Activated T-cell treated with anti-CD3 and anti-CD28 coated beads for 24 hours (primary cell): ENCODE results near the gene TDRD9.
"Not testable (repeated sequence)": the region's sequence is repeated elsewhere in the genome, so short reads cannot be mapped to it uniquely, and the experiment has no call there.

Source experiments
- DNase-seq: peaks from one replicate; pipeline ENCODE4 v3.0.0-alpha.2; 2020; ENCODE audit warnings: low read depth

TDRD9 gene

DNA sequence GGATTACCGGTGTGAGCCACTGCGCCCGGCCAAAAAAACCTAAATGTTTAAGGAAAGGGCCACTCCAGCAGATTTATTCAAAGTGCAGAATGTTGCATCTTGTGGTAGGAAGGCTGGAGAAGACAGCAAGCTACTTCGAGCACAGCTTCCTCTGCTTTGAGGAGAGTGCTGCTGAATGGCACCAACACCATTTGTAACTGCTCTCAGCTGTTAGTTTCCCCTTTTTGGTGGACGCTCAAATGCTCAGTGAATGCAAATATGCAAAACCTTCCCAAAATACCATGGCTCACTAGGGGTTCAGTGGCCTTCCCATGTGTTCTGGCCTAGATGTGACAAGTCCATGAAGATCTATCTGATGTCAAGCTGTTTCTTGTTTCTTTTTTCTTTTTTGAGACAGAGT is 2.9 kb upstream of the TDRD9 start:
- DNase-seq = no peak

GRCh38 chr14:103927566-103927965 is 690 bp upstream of the TDRD9 start:
- no peak for DNase-seq

- DNase-seq = no peak
Measured at GRCh38 chr14:103930051-103930604, 1.9 kb downstream of the TDRD9 start.

GRCh38 chr14:103931422-103931821 is 3.2 kb downstream of the TDRD9 start:
- no peak for DNase-seq

GRCh38 chr14:103932791-103933490 is 4.7 kb downstream of the TDRD9 start:
- no peak for DNase-seq

- DNase-seq = no peak
Measured at GRCh38 chr14:103935102-103935501, 6.8 kb downstream of the TDRD9 start.

DNA sequence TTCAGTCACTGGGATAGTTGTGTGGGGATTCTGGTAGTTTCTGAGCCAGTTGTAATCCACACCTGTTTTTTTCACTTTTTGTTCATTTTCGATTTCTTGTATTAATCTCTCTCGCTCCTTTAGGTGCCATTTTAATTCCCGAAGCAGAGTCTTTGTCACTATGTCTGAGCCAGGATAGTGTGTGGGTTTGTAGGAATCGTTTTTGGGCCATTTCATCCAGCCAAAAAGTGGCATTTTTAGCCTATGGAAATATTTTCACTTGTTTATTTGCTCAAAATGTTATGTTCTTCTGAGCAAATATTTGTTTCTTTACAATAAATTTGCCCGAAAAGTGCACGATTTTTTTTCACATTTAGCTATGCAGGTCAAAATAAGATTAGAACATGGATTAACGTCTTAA is 13.2 kb downstream of the TDRD9 start:
- DNase-seq = no peak

- no peak for DNase-seq
Measured at GRCh38 chr14:103941973-103942736, 13.9 kb downstream of the TDRD9 start, which contains the start of gene RD3L. Gene RD3L (minus strand): TSS chr14:103942529. CDS start chr14:103941695, 834 bp downstream.

DNA sequence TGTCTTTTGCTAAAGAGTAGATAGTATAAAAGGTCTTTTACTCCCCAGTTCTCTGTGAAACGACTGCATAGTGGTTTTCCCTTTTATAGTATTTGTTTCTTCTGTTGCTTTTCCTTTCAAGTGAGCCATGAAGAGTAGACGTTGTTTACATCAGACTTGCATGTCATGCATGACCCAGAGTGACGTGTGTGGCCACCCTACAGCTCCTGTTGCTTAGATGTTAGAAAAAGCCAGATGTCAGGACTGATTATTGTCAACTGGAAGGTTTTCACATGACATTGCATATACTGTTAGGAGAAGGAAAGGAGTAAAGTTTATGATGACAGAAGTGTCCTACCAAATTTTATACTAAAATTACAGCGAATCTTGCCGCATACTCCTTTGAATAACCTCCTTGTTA is 15.4 kb downstream of the TDRD9 start:
- DNase-seq = no peak

DNA sequence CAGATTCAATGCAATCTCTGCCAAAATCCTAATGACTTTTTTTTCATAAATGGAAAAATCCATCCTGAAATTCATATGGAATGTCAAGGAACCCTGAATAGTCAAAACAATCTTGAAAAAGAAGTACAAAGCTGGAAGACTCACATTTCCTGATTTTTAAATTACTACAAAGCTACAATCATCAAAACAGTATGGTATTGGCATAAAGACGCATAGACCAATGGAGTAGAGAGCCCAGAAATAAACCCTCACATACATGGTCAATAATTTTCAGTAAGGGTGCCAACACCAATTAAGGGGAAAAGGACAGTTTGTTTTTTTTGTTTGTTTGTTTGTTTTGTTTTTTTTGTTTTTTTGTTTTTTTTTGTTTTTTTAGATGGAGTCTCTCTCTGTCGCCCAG is 18.7 kb downstream of the TDRD9 start:
- no peak for DNase-seq

GRCh38 chr14:103948442-103948841 is 20.2 kb downstream of the TDRD9 start:
- DNase-seq = no peak

DNA sequence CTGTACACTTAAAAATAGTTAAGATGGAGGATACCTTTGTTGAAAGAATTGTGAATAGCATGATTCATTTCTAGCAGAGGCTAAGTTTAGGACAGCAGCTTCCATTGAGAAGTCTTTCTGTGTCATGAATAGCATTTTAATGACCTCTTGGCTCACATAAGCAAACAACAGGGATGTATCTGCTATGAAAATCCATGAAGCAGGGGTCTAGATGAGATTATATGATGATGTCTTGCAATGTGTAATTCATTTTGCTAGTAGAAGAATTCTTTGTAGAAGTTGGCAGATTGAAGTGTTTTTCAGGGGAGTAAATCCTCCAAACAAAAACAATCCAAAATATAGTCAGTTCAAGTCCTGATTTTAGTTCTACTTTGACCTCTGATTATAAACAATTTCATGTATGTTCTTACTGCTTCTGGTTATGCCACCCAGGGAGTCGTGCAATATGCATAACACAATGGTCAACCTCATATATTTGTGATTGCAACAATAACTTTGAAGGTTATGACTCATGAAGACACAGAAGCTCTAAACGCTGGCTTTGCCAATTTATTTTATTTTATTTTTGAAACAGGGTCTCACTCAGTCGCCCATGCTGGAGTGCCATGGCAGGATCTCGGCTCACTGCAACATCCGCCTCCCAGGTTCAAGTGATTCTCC is 21.0 kb downstream of the TDRD9 start:
- DNase-seq = no peak

DNA sequence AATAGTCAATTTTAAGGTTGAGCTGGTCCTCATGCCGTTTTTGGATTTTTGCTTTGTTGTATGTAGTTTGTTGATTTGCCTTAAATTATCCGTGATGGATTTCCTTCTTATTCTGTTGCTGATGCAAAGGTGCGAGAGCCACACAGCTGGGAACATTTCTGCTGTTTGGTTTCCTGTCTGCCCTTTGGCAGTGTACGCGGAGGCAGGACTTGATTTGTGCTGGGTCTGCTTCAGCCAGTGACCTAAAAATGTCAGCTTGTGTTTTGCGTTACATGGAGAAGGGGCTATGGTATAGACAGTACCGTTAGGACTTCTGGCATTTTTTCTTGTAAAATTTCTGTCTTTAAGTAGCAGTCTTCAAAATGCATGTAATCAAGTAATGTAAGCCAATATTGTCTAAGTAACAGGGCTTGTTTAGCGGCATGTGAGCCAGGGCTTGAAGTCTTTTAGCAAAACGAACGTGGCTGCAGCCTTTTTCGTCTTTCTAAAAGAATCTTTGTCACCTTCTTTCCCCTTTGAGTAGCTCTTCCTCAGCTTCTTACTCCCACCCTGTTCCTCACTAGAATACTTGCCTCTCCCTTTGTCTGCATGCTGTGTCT is 32.3 kb downstream of the TDRD9 start:
- no peak for DNase-seq

GRCh38 chr14:103961928-103962578 is 33.8 kb downstream of the TDRD9 start:
- no peak for DNase-seq

DNA sequence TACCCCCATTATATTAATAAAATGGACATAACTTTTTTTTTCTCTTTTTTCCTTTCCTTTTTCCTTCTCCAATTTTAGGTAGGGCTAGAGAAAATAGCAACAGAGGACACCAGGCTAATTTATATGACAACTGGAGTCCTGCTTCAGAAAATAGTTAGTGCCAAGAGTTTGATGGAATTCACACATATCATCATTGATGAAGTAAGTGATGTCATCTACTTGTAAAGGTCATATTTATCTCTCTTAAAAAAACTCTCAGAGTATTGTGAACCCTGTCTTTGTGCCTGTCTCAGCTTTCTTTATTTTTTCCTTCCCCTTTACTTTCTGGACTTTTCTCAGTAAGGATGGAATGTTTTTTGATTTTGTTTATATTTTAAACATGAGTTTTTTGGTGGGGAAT is 38.4 kb downstream of the TDRD9 start:
- DNase-seq = no peak

GRCh38 chr14:103969961-103970360 is 41.7 kb downstream of the TDRD9 start:
- no peak for DNase-seq

- no peak for DNase-seq
Measured at GRCh38 chr14:103973354-103973753, 45.1 kb downstream of the TDRD9 start.

DNA sequence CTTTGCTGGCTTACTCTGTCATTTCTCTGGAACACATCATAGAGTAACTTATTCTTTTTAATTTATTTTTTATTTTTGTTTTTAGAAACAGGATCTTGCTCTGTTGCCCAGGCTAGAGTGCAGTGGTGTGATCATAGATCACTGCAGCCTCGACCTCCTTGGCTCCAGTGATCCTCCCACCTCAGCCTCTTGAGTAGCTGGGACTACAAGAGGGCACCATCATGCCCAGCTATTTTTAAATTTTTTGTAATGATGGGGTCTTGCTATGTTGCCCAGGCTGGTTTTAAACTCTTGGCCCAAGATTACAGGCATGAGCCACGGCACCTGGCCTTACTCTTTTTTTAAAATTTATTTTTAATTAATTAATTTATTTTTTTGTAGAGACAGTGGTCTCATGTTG is 46.3 kb downstream of the TDRD9 start:
- DNase-seq = no peak

DNA sequence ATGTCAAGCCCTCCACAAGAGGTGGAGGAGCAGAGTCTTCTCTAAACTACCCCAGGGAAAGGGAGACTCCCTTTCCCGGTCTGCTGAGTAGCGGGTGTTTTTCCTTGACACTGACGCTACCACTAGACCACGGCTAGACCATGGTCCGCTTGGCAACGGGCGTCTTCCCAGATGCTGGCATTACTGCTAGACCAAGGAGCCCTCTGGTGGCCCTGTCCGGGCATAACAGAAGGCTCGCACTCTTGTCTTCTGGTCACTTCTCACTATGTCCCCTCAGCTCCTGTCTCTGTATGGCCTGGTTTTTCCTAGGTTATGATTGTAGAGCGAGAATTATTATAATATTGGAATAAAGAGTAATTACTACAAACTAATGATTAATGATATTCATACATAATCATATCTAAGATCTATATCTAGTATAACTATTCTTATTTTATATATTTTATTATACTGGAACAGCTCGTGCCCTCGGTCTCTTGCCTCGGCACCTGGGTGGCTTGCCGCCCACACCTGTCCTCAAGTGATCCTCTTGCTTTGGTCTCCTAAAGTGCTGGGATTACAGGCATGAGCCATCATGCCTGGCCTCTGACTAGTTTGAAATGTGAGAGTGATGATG is 52.5 kb downstream of the TDRD9 start:
- DNase-seq = not testable (repeated sequence)

DNA sequence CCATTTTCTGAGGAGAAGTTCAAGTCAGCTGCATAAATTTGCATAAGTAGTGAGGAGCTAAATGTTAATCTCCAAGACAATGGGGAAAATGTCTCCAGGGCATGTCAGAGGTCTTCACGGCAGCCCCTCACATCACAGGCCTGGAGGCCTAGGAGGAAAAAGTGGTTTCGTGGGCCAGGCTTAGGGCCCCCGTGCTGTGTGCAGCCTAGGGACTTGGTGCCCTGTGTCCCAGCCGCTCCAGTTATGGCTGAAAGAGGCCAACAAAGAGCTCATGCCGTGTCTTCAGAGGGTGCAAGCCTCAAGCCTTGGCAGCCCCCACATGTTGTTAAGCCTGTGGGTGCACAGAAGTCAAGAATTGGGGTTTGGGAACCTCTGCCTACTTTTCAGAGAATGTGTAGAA is 55.9 kb downstream of the TDRD9 start:
- no peak for DNase-seq

DNA sequence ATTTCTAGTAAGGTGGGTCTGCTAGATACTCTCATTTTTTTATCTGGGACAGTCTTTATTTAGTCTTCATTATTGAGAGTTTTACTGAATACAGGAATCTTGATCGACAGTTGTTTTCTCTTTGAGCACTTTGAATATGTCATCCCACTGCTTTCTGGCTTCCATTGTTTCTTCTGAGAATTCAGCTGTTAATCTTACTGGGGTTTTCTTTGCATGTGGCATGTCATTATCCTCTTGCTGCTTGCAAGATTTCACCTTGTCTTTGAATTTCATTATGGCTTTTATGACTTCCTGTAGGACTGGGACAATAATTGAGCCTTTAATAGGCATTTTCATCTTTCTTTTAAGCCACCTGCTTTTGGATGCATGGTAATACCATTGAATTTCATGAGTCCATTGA is 60.8 kb downstream of the TDRD9 start:
- DNase-seq = no peak
